Hematopoietic multipotent progenitor cell treated with erythropoietin and hydrocortisone succinate and interleukin-3 and kit ligand, for 6 days (in vitro differentiated cells): ENCODE measurements around the gene SCARB1.
"Not testable (repeated sequence)": the region's sequence is repeated elsewhere in the genome, so short reads cannot be mapped to it uniquely, and the experiment has no call there.

Experiments
- DNase-seq: peaks from one replicate; pipeline ENCODE4 v3.0.0-alpha.2; 2015

SCARB1 gene

GRCh38 chr12:124883263-124884130, 19.8 kb upstream of the SCARB1 start:
- DNase-seq: no peak

DNA sequence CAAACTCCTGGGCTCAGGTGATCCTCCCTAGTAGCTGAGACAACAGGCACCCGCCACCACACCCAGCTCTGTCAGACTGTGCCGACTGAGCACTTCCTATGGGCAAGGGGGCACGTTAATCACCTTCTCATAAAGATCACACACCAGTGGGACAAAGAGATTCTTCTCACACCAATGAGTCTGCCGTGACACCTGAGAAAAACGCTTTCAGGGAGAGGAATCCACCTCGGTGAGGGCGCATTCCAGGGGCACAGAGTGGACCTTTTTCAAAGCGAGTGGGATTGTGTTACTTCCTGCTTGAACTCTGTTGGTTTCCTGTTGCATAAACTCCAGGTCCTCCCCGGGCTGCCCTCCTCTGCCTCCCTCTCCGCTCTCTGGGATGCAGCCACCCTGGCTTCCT, 17.5 kb upstream of the SCARB1 start:
- peak; percentile 32 for DNase-seq

DNA sequence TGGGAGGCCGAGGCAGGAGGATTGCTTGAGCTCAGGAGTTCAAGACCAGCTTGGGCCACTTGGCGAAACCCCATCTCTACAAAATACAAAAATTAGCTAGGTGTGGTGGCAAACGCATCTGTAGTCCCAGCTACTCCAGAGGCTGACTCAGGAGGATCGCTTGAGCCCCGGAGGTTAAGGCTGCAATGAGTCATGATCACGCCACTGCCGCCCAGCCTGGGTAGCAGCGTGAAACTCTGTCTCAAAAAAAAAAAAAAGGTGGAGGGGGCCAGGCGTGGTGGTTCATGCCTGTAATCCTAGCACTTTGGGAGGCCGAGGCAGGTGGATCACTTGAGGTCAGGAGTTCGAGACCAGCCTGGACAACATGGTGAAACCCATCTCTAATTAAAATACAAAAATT, 16.7 kb upstream of the SCARB1 start:
- not testable (repeated sequence) for DNase-seq

- no peak for DNase-seq
Observed at GRCh38 chr12:124878795-124879516, 15.3 kb upstream of the SCARB1 start.

GRCh38 chr12:124877423-124877822, 13.8 kb upstream of the SCARB1 start:
- no peak for DNase-seq

- DNase-seq: no peak
Observed at GRCh38 chr12:124876171-124876570, 12.5 kb upstream of the SCARB1 start.

DNA sequence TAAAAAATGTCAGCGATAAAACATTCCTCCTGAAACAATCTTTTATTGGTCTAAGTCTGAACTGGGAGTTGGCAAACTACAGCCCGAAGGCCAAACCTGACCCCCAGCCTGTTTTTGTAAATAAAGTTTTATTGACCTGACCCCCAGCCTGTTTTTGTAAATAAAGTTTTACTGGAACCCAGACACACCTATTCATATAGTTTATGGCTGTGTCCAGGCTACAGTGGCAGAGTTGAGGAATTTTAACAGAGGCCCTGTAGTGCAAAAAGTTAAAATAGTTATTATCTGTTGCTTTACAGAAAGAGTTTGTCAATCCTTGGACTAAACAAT, 12.1 kb upstream of the SCARB1 start:
- no peak for DNase-seq

DNA sequence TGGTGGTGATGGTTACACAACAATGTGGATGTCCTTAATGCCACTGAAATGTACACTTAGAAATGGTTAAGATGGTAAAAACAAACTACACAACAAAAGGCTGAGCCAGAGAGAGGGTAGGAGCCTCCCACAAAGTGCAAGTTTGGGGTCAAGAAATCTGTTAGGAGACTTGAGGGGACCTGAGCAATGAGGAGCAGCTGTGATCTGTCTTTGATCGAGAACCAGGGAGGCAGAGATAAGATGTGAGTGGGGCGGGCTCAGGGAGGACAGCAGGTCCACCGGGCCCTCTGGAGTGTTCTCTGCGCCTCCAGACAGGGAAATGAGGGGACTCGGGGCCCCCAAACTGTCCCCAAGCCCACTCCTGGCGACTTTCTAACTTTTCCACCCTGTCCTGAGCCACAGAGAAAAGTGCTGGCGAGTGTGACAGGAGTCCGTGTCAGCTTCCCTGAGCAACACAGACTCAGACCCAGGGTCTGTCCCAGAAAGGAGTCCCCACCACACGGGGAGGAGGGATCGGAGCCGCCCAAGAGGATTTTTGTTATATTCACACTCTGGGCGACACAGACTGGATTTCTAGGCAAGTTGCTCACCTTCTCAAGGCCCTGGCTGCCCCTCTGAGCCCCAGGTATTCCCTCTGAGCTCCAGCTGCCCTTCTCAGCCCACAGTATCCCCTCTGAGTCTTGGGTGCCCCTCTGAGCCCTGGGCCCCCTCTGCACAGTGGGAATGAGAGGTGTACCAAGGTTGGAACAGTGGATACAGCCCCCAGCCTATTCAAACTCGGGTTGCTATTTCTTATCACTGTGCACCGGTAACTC, 11.5 kb upstream of the SCARB1 start:
- DNase-seq: peak; percentile 39

GRCh38 chr12:124874188-124874587, 10.5 kb upstream of the SCARB1 start:
- no peak for DNase-seq

- no peak for DNase-seq
Observed at GRCh38 chr12:124872068-124872719, 8.5 kb upstream of the SCARB1 start.

DNA sequence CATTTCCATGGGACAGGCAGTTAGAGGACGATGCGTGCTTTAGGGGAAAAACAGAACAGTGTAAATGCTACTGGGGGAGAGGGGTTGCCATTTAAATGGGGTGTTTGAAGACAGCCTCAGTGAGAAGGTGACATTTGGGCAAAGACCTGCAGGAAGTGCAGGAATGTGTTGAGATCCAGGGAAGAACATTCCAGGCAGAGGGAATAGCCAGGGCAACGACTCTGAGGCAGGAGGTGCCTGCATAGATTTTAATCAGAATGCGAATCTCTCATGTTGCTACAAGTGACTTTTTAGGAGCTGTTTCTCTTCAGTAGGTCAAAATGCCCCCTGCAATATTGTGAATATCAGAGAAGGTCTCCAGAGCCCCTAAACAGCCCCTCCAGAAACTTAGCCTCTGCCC, 7.6 kb upstream of the SCARB1 start:
- no peak for DNase-seq

- DNase-seq: no peak
Observed at GRCh38 chr12:124870515-124870914, 6.9 kb upstream of the SCARB1 start.

DNA sequence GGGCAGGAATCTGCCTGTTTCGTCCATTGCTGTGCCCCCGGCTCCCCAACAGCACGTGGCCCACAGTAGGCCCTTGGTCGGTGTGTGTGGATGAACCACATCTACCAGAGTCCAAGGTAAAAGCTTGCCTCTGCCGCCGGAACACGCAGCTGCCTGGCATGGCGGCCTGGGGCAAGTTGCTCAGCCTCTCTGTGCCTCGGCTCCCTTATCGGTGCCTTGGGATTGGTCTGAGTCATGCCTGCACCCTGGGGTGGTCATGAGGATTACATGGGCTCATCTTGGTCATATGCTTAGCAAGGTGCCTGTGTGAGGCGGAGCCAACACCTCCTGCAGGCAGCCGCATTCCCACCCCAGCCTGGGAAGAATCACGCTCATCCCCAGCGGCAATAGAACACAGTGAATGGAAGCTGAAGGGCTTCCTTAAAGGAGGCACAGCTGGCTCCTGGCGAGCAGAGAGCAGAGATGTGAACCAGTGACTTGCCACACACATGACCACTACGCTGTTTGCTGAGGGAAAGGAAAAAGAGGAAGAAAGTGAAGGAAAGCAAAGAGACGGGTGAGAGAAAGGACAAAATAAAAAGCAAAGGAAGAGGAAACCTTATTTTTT, 5.5 kb upstream of the SCARB1 start:
- DNase-seq: peak; percentile 94

DNA sequence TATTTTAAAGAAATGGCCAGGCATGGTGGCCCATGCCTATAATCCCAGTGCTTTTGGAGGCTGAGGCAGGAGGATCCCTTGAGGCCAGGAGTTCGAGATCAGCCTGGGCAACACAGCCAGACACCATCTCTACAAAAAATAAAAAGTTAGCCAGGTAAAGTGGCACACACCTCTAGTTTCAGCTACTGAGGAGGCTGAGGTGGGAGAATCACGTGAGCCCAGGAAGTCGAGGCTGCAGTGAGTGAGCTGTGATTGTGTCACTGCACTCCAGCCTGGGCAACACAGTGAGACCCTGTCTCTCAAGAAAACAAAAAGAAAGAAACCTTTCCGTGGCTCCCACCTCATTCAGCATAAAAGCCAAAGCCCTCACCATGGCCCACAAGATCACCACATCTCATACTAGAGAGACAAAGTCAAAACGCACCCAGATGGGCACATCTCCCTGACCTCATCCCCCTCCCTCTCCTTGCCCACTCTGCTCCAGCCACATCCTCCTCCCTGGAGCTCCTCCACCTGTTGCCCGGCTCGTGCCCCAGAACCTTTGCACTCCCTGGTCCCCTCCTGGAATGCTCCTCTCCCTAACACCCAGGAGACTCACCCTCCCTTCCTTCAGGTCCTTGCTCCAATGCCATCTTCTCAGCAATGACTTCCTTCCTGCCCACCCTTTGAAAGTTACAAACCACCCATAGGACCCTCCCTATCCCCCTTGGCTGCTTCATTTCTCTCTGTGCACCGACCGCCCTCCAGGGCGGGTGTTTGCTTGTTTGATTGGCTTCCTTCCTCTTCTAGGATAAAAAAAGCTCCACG, 4.8 kb upstream of the SCARB1 start:
- peak; percentile 59 for DNase-seq

DNA sequence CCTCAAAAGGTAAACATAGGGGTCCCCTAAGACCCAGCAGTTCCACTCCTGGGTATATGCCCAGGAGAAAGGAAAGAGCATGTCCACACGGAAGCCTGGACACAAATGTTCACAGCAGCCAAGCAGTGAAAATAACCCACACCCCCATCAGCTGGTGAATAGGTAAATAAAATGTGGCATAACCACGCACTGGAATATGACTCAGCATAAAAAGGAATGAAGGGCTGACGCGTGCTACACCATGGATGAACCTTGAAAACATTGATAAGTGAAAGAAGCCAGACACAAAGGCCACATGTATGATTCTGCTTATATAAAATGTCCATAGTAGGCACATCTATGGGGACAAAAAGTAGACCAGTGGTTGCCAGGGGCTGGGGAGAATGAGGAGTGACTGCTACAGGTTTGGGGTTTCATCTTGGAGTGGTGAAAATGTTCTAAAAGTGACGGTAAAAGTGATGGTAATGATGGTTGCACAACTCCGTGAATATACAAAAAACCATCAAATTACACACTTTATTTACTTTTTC, 3.8 kb upstream of the SCARB1 start:
- peak; percentile 86 for DNase-seq

DNA sequence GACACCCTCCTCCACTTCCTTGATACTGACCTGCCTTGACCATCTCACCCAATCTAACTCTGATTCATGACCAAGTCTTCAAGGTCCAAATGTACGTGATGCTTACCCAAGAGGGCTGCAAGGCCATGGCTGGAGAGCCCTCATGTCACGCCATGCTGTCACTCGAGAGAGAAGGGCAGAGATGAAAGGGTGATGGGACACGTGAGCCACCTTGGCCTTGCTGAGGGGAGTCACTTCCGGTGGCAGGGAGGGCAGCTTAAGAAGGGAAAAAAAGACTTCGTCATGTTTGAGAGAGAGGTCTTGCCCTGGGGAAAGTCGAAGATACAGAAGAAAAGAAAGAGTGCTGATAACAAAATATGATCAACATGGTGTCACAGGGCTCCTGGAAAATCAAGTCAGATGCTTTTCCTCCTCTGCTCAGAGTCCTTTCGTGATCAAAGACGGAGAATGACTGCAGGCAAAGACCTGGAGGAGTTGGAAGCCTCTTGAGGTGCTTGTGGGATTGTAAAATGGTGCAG, 3.3 kb upstream of the SCARB1 start:
- peak; percentile 25 for DNase-seq

DNA sequence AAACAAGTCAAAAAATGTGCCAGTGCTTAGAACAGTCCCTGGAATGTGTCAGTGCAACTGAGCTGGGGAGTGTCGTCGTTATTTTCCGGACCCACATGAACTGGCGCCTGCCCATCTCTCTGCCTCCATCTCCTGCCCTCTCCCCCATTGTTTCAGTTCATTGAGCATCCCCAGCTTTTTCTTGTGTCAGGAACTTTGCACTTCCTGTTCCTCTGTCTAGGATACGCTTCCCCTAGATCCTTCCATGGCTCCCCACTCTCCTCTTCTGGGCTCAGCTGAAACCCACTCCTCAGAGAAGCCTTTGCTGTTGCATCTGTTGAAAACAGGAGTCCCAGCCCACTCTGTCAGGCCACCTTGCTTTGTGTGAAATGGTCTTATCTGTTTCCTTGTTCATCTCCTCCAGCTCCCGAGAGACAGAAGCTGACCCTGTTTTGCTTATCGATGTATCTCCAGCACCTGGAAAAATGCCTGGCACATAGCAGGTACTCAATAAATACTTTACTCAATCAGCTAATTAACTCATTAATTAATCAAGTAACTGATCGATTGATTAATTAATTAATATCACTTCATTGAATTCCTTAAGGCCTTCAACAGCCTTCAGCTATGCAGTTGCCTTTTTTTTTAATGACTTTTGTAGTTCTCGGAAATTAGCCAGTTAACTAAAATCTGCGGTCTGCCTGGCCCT, 2.7 kb upstream of the SCARB1 start:
- no peak for DNase-seq

- no peak for DNase-seq
Observed at GRCh38 chr12:124865728-124866127, 2.1 kb upstream of the SCARB1 start.

- DNase-seq: no peak
Observed at GRCh38 chr12:124864326-124864752, 675 bp upstream of the SCARB1 start.

DNA sequence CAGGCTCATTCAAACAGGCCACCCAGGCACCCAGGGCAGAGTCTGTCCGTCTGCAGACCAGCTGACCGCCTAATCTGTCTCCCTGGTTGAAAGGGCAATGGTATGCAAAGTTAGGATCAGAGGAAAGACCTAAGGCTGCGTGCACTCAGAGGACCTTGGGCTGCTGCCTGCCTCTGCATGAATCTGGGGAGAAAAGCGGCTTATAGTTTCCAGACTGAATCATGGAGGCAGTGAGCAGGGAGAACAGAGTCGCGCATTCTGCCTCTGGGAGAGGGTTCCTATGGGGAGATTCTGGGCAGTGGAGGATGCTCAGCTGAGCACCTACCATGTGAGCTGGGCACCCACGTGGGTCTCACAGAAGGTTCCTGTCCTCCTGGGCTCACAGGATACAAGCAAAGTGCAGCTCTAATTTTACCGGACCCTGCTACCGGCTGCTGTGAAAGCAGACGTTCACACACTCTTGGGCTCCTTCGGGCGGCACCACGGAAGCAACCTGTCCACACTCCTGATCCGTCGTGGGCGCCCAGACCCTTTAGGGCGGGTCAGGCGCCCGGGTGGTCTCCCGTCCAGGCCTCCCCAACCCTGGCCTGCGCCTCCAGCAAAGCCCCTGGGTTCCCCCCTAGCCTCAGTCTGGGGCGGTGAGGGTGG, 772 bp downstream of the SCARB1 start:
- peak; percentile 60 for DNase-seq
